Mesothelial cell of epicardium (in vitro differentiated cells): ENCODE data around the gene NELFE. TPM values are rescaled to one million over a fixed set of nuclear protein-coding genes. Genes with fewer than 3 reads are reported as not detected.

Experiments
- DNase-seq, 2 experiments: peaks; one replicate each; pipeline ENCODE4 v3.0.0; 2021; ENCODE audit warnings: low spot score in 2 of 2; ENCODE audit not compliant: unreplicated experiment in 2 of 2
- H3K27ac Mint-ChIP-seq: 2 replicates; pipeline ENCODE4 v1.8.0; 2021; ENCODE audit warnings: mixed read lengths
- H3K27me3 Mint-ChIP-seq: 2 replicates; pipeline ENCODE4 v1.8.0; 2021; ENCODE audit warnings: low read depth, mixed read lengths
- H3K36me3 Mint-ChIP-seq: 2 replicates; pipeline ENCODE4 v1.8.0; 2021; ENCODE audit warnings: mixed read lengths
- H3K4me1 Mint-ChIP-seq: 2 replicates; pipeline ENCODE4 v1.8.0; 2021; ENCODE audit warnings: mixed read lengths
- H3K4me3 Mint-ChIP-seq: 2 replicates; pipeline ENCODE4 v1.8.0; 2021; ENCODE audit warnings: mild to moderate bottlenecking, moderate library complexity, mixed read lengths
- H3K9me3 Mint-ChIP-seq: 2 replicates; pipeline ENCODE4 v1.8.0; 2021; ENCODE audit warnings: mixed read lengths
- total RNA-seq: library from RNA; stranded (reverse); gene quantifications from 3 replicates; pipeline ENCODE4 v1.2.1, GENCODE V29; 2021
- TF ChIP-seq, protein P1 (sequence below): fragments of 200-600 bp; sonication (generic); IDR thresholded peaks from one replicate; pipeline ENCODE4 v1.5.0; 2021; ENCODE audit warnings: antibody characterized with exemption; ENCODE audit not compliant: unreplicated experiment

NELFE gene
- total RNA-seq, 1 donor from 2014 or later: 60.0 TPM

DNA sequence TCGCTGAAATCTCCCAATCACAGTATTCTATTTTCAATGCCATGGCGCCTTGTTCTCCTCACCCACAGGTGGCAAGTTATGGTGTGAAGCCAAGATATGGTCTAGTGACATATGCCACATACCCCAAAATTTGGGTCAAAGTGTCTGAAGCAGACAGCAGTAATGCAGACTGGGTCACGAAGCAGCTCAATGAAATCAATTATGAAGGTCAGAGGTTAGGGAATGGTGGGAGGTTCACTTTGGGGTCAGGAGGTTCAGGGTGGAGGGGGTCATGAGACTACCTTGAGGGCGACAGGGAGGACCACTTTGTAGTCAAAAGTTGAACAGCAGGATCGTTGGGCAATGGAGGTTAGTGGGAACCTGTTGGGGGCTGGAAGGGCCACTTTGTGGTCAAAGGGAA, 10.5 kb downstream of the NELFE start:
- no peaks in the 10 kb centered on the region for H3K4me1 Mint-ChIP-seq
- DNase-seq: no peak
- TF ChIP-seq, protein P1, sequence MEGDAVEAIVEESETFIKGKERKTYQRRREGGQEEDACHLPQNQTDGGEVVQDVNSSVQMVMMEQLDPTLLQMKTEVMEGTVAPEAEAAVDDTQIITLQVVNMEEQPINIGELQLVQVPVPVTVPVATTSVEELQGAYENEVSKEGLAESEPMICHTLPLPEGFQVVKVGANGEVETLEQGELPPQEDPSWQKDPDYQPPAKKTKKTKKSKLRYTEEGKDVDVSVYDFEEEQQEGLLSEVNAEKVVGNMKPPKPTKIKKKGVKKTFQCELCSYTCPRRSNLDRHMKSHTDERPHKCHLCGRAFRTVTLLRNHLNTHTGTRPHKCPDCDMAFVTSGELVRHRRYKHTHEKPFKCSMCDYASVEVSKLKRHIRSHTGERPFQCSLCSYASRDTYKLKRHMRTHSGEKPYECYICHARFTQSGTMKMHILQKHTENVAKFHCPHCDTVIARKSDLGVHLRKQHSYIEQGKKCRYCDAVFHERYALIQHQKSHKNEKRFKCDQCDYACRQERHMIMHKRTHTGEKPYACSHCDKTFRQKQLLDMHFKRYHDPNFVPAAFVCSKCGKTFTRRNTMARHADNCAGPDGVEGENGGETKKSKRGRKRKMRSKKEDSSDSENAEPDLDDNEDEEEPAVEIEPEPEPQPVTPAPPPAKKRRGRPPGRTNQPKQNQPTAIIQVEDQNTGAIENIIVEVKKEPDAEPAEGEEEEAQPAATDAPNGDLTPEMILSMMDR: no peak
- H3K9me3 Mint-ChIP-seq: no peaks in the 10 kb centered on the region
- H3K27me3 Mint-ChIP-seq: peaks cover 41% of the 10 kb centered on the region
- H3K4me3 Mint-ChIP-seq: no peak overlapping the region
- peaks cover 7% of the 10 kb centered on the region for H3K36me3 Mint-ChIP-seq
- no peak overlapping the region for H3K27ac Mint-ChIP-seq

DNA sequence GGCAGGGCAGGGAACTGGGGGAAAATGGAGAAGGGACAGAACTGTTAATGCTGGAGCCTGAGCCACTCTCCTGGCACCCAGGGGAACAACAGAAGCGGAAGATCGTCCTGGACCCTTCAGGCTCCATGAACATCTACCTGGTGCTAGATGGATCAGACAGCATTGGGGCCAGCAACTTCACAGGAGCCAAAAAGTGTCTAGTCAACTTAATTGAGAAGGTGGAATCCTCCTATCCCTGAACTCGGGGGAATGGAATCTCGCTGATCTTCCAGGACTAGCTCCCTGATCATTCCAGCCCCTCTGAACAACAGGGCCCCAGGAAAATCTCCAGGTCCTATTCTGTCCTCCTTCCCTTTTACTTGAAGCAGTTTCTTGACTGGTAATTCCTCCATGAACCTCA, 10.9 kb downstream of the NELFE start:
- Mint-ChIP-seq H3K4me3 (no peak overlapping the region), H3K4me1 (no peaks in the 10 kb centered on the region), H3K27ac (no peak overlapping the region), H3K9me3 (no peaks in the 10 kb centered on the region), H3K27me3 (peaks cover 44% of the 10 kb centered on the region), H3K36me3 (peaks cover 3% of the 10 kb centered on the region)
- TF ChIP-seq, protein P1: no peak
- no peak for DNase-seq

DNA sequence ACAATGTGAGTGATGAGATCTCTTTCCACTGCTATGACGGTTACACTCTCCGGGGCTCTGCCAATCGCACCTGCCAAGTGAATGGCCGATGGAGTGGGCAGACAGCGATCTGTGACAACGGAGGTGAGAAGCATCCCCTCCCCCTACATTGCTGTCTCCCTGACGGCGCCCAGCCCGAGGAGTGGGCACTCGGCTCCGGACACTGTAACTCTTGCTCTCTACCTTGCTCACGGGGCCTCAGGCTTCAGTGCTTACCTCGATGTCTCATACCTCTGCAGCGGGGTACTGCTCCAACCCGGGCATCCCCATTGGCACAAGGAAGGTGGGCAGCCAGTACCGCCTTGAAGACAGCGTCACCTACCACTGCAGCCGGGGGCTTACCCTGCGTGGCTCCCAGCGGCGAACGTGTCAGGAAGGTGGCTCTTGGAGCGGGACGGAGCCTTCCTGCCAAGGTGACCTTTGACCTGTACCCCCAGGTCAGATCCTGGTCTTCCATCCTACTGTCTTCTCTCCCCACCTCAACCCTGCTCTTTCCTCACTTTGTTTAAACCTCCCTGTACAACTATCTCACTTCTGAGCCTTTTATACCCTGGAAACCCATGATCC, 11.6 kb downstream of the NELFE start:
- peaks cover 51% of the 10 kb centered on the region for H3K27me3 Mint-ChIP-seq

DNA sequence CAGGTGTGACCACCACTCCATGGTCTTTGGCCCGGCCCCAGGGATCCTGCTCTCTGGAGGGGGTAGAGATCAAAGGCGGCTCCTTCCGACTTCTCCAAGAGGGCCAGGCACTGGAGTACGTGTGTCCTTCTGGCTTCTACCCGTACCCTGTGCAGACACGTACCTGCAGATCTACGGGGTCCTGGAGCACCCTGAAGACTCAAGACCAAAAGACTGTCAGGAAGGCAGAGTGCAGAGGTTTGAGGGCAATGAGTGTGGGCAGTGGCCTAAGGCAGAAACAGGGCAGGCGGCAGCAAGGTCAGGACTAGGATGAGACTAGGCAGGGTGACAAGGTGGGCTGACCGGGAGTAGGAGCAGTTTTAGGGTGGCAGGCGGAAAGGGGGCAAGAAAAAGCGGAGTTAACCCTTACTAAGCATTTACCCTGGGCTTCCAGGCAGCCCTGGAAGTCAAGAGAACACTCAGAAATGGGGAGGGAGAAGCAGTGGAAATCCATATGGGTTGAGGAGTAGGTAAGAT, 12.3 kb downstream of the NELFE start:
- Mint-ChIP-seq H3K9me3 (no peaks in the 10 kb centered on the region), H3K4me3 (no peak overlapping the region), H3K27me3 (peaks cover 53% of the 10 kb centered on the region), H3K36me3 (no peaks in the 10 kb centered on the region), H3K4me1 (no peaks in the 10 kb centered on the region), H3K27ac (no peak overlapping the region)
- no peak for DNase-seq
- TF ChIP-seq, protein P1: no peak

More for the DNA sequence above, 11.6 kb downstream of the NELFE start:
- Mint-ChIP-seq H3K4me1 (no peaks in the 10 kb centered on the region), H3K27ac (no peak overlapping the region), H3K36me3 (no peaks in the 10 kb centered on the region), H3K4me3 (no peak overlapping the region), H3K9me3 (no peaks in the 10 kb centered on the region)
- TF ChIP-seq, protein P1: no peak
- DNase-seq: no peak

DNA sequence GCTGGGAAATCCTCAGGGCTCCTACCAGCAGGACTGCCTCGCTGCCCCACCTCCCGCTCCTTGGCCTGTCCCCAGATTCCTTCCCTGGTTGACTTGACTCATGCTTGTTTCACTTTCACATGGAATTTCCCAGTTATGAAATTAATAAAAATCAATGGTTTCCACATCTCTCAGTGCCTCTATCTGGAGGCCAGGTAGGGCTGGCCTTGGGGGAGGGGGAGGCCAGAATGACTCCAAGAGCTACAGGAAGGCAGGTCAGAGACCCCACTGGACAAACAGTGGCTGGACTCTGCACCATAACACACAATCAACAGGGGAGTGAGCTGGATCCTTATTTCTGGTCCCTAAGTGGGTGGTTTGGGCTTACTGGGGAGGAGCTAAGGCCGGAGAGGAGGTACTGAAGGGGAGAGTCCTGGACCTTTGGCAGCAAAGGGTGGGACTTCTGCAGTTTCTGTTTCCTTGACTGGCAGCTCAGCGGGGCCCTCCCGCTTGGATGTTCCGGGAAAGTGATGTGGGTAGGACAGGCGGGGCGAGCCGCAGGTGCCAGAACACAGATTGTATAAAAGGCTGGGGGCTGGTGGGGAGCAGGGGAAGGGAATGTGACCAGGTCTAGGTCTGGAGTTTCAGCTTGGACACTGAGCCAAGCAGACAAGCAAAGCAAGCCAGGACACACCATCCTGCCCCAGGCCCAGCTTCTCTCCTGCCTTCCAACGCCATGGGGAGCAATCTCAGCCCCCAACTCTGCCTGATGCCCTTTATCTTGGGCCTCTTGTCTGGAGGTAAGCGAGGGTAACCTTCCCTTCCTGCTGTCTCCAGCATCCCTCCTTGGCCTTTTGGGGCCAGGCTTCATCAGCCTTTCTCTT, 13.0 kb downstream of the NELFE start, which contains the start of gene CFB:
Gene CFB (plus strand): TSS at position 589 of the 863 bp plus-strand sequence. CDS start 127 bp downstream, at position 716.
- TF ChIP-seq, protein P1: no peak
- H3K4me1 Mint-ChIP-seq: no peaks in the 10 kb centered on the region
- DNase-seq: no peak
- peaks cover 53% of the 10 kb centered on the region for H3K27me3 Mint-ChIP-seq
- H3K9me3 Mint-ChIP-seq: no peaks in the 10 kb centered on the region
- H3K27ac Mint-ChIP-seq: no peak within 1 kb of the TSS
- no peaks in the 10 kb centered on the region for H3K36me3 Mint-ChIP-seq
- no peak within 1 kb of the TSS for H3K4me3 Mint-ChIP-seq
